Aorta (tissue), 5 donors: Measurements from ENCODE around the gene NFIA. TPM values are rescaled to one million over a fixed set of nuclear protein-coding genes. Genes with fewer than 3 reads are reported as not detected.

Source experiments
- ATAC-seq: fragments of 200-7000 bp; cut with Tn5 transposase; one replicate; pipeline ENCODE4 v1.9.1; 2022; ENCODE audit warnings: moderate library complexity; ENCODE audit not compliant: low FRiP score
- DNase-seq, 2 donors: peaks; one replicate each; pipeline ENCODE4 v3.0.0-alpha.2; 2020
- H3K27ac ChIP-seq, 2 donors: one replicate each; pipeline ENCODE4 v1.5.1; 2013; ENCODE audit warnings: low read length in 2 of 2, mild to moderate bottlenecking in 2 of 2, moderate library complexity in 2 of 2, control low read depth in 1 of 2, inconsistent platforms in 1 of 2, low read depth in 1 of 2
- H3K27me3 ChIP-seq, 2 donors: one replicate each; pipeline ENCODE4 v1.6.1; 2013; ENCODE audit warnings: control low read depth in 1 of 2, low read length in 1 of 2, mild to moderate bottlenecking in 1 of 2, moderate library complexity in 1 of 2; ENCODE audit not compliant: insufficient read depth in 2 of 2, control insufficient read depth in 1 of 2
- H3K36me3 ChIP-seq, 2 donors: one replicate each; pipeline ENCODE4 v1.6.1; 2013; ENCODE audit warnings: control low read depth in 1 of 2, low read length in 1 of 2, mild to moderate bottlenecking in 1 of 2; ENCODE audit not compliant: insufficient read depth in 2 of 2, control insufficient read depth in 1 of 2
- H3K4me1 ChIP-seq, 2 donors: one replicate each; pipeline ENCODE4 v1.6.1; 2013; ENCODE audit warnings: low read length in 2 of 2, control low read depth in 1 of 2, mild to moderate bottlenecking in 1 of 2, moderate library complexity in 1 of 2; ENCODE audit not compliant: insufficient read depth in 2 of 2, control insufficient read depth in 1 of 2
- H3K4me3 ChIP-seq, 2 donors: one replicate each; pipeline ENCODE4 v1.5.1; 2013; ENCODE audit warnings: low read length in 2 of 2, control low read depth in 1 of 2, mild to moderate bottlenecking in 1 of 2
- H3K9me3 ChIP-seq: one replicate; pipeline ENCODE4 v1.6.1; 2013; ENCODE audit warnings: mild to moderate bottlenecking, low read length; ENCODE audit not compliant: control insufficient read depth
- WGBS, 2 donors: extraction: QIAGEN DNeasy Blood & Tissue Kit; methylation state at CpG; one replicate each; pipeline ENCODE4 v1.1.7; 2013; 5-methylcytosine and 5-hydroxymethylcytosine counted together
- intact Hi-C, 2 donors: fragments of 100-400 bp; cut with DNase I; formaldehyde crosslinking; loops; one replicate each; pipeline versions ENCODE4 v1.14.2 to v1.15.0; 2022
- polyA plus RNA-seq, 2 donors: library from polyadenylated mRNA; stranded (reverse); fragments of 200-250 nt; gene quantifications; one replicate each; pipeline ENCODE4 v1.2.3, GENCODE V29; 2013
- total RNA-seq, 2 donors: library from RNA; stranded (reverse); fragmentation: NEBNext Ultra II Directional; extraction: Animal tissue kit (Norgen Biotek cat#: 25700); gene quantifications; one replicate each; pipeline ENCODE4 v1.2.1, GENCODE V29; 2021
- donor health status: healthy with polysubstance abuse.
- donor health status: Bipolar disorder and iron deficiency.
- donor health status: DM: no; HTN: no; CAD: no.
- donor health status: DM: no; HTN: no; CAD: no.
- donor health status: DM: yes; HTN: yes; CAD: no.

NFIA gene
- total and polyA plus RNA-seq, 4 donors = 15.3 to 221 (median 82.4) TPM

DNA sequence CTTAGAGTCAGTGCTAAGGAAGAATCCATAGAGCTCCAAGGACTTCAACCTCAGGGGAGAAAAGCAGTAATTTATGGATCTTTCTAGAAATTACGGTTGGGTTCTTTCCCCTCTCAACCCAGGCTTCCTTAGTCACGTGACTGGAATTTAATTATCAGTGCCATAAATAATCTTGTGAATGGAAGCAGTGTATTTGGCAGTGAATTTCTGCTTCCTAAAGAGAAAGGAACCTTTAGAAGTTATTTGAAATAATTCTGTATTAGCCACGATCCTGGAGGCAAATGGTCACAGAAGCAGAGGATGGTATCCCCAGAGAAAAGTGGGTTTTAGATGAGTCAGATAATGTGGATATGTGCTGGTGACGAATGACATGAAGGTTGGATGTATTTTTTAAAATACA lies 89.6 kb downstream of the NFIA start:
- 7 to 10% methylated on average over 4 of the region's 4 CpGs for WGBS, 2 donors
- intact Hi-C loops = loop anchor here in 1 of 2 donors (5.0 to 10.0 kb wide), 2 partner anchors 75 to 273 kb away; no protein-coding TSS in a partner anchor
- Histone ChIP-seq H3K4me3 (no peak overlapping the region), H3K4me1 (peaks cover 9 to 19% of the 10 kb centered on the region in 2 donors), H3K27ac (peak overlapping the region; percentile 44 to 61), H3K36me3 (no peaks in the 10 kb centered on the region), H3K27me3 (no peaks in the 10 kb centered on the region), H3K9me3 (no peaks in the 10 kb centered on the region)
- ATAC-seq (no peak), DNase-seq (no peak)

DNA sequence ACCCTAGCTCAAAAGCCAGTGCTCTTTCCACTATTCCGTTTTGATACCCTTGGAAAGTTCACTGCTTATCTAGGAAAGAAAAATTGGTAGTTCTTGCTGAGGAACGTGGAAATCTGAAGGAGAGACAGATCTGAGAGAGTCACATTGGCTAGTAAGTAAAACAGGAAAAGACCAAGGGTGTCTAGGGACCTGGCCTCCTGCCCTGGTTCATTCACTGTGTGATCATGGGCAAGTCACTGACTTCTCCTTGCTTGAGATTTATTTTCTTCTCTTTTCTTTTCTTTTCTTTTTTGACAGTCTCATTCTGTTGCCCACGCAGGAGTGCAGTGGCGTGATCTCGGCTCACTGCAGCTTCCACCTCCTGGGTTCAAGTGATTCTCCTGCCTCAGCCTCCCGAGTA lies 90.8 kb downstream of the NFIA start:
- intact Hi-C loops = loop anchor here in 1 of 2 donors (5.0 to 10.0 kb wide), 2 partner anchors 76 to 272 kb away; no protein-coding TSS in a partner anchor
- Histone ChIP-seq H3K27ac (peak overlapping the region; percentile 1 to 95), H3K4me3 (no peak overlapping the region), H3K36me3 (no peaks in the 10 kb centered on the region), H3K27me3 (no peaks in the 10 kb centered on the region), H3K4me1 (peaks cover 9 to 19% of the 10 kb centered on the region in 2 donors), H3K9me3 (no peaks in the 10 kb centered on the region)
- WGBS, 2 donors = 6 to 7% methylated on average over 6 of the region's 6 CpGs
- DNase-seq = peak; percentile 77 to 79
- ATAC-seq = peak; percentile 66

DNA sequence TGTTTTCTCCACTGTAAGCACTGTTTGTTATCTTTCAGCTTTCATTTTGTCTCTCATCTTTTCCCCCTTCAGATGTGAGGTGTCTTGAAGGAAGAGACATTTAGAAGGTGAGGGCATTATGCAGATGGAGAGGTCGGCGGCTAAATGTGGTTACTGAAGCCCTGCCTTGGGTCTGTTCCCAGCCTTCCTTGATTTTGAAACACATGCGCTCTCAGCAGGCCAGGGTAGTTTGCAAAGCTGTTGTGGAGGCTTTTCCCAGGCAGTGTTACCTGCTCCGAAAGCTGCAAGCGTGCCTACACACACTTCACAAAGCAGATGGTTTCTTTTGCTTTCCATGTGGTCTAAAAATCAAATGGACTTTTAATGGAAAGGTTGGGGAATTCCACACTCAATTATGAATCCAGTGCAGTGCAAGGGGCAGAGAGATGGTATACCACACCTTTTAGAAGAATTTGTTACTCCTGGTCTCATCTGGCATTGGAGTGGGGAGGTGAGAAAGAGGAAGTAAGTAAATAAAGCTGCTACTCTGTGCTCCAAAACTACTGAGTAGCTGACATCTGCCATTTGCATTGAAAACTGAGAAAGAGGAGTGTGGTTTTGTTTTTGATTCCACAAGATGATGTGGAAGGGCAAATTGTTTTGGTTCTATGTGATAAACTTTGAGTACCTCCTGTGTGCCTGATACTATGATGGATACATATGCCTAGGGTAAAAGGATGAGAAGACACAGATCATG lies 91.9 kb downstream of the NFIA start:
- no peak for ATAC-seq
- intact Hi-C loops = loop anchor here in 1 of 2 donors (5.0 to 10.0 kb wide), 2 partner anchors 77 to 271 kb away; no protein-coding TSS in a partner anchor
- WGBS, 2 donors = 15 to 30% methylated on average over 5 of the region's 5 CpGs

DNA sequence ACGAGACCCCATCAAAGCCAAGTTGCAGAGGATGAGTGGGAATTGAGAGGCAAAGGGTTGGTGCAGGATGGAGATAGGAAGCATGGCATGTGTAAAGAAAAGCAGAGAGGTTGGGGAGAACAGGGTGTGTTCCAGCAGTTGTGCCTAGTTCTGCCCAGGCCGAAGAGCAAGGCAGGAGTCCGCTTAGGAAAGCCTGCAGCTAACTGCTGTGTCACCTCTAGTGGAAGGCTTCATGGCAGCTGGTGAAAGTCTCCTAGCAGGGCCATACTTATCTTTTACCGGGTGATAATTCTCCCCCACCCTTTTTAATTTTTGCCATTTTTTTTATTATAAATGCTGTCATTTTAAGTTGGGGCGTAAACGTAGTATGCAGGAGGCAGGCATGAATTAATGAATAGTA lies 93.6 kb downstream of the NFIA start:
- 59 to 67% methylated on average over 6 of the region's 6 CpGs for WGBS, 2 donors
- H3K9me3 ChIP-seq = no peaks in the 10 kb centered on the region
- H3K36me3 ChIP-seq = no peaks in the 10 kb centered on the region
- peaks cover 3 to 22% of the 10 kb centered on the region in 2 donors for H3K4me1 ChIP-seq
- H3K27ac ChIP-seq = peak overlapping the region in 1 of 2 donors; percentile 8
- H3K4me3 ChIP-seq = no peak overlapping the region
- ATAC-seq (no peak), DNase-seq (no peak)
- H3K27me3 ChIP-seq = no peaks in the 10 kb centered on the region
- intact Hi-C loops = loop anchor here in 1 of 2 donors (10.0 kb wide), 1 partner anchor 269 kb away; no protein-coding TSS in a partner anchor

More for the DNA sequence above, 91.9 kb downstream of the NFIA start:
- no peaks in the 10 kb centered on the region for H3K36me3 ChIP-seq
- H3K4me1 ChIP-seq = peaks cover 7 to 21% of the 10 kb centered on the region in 2 donors
- no peaks in the 10 kb centered on the region for H3K27me3 ChIP-seq
- DNase-seq = no peak
- H3K9me3 ChIP-seq = no peaks in the 10 kb centered on the region
- no peak overlapping the region for H3K4me3 ChIP-seq
- peak overlapping the region; percentile 52 to 95 for H3K27ac ChIP-seq

DNA sequence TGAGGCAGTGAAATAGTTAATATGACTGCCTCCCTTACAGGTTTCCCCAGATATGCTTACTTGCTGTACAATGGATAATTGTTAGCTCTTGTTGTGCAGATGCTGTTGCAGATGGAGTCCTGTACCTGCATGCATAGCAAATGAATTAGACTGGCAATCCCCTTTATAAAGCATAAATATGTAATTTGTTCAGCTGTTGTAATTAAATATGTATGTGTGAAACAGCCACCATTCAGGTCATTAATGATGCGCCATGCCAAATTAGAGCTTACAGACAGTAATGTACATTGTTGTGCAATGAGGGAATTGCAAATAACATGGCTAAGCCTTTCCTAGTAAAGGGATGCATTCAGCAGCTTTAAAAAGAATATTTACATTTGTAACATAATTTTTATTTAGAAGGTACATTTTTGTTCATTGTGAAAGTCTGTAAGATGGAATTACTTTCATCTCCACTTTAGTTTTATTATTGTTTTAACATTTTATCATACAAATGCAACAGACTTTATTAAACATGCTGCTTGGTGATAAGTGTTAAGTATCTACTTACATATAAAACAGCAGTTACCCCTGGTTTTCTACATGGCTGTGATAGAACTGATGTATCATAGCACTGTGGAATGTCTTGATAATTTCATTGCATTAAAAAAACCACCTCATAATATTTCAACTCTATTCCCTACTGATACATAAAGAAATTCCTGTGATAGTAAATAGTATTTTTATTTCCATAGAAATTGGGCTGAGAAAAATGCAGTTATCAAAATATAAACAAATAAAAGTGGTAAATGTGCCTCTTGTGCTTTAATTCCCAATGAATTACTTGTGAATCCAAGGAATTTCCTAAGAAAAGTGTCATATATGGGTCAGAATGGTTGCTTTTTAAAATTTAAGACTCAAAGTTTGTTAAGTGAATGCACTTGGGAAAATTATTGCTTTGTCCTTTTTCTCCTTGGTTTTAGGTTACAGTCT lies 99.0 kb downstream of the NFIA start:
- Histone ChIP-seq H3K27me3 (no peaks in the 10 kb centered on the region), H3K27ac (no peak overlapping the region), H3K9me3 (no peaks in the 10 kb centered on the region), H3K36me3 (no peaks in the 10 kb centered on the region), H3K4me1 (peaks cover 2 to 16% of the 10 kb centered on the region in 2 donors), H3K4me3 (no peak overlapping the region)
- DNase-seq (no peak), ATAC-seq (no peak)
- intact Hi-C loops = loop anchor here (5.0 kb wide), 5 partner anchors 34 to 271 kb away; partner anchors contain the start of gene NFIA (in 1 of the 2)
- WGBS, 2 donors = 97 to 100% methylated on average over 1 of the region's 1 CpG

DNA sequence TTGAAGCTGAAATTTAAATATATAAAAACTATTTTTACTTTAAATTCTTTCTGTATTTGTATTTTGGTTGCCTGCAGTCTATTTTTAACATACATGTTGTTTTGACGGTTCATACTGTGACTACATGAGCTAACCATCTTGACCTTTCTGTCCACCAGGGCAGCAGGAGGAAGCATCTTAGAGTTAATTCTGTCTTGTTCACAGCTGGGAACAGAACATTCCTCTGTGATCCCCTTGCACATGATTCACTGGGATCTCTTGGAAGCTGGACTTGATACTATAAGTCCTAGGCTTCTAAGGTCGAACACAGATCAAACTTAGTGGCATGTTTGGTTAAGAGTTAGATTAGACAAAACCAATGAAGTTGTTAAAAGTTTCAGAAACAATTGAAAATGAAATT lies 99.7 kb downstream of the NFIA start:
- peak overlapping the region in 1 of 2 donors; percentile 49 for H3K27ac ChIP-seq
- H3K4me3 ChIP-seq = no peak overlapping the region
- ATAC-seq = no peak
- no peaks in the 10 kb centered on the region for H3K9me3 ChIP-seq
- H3K36me3 ChIP-seq = no peaks in the 10 kb centered on the region
- H3K27me3 ChIP-seq = no peaks in the 10 kb centered on the region
- 1 to 6% methylated on average over 2 of the region's 2 CpGs for WGBS, 2 donors
- intact Hi-C loops = loop anchor here (5.0 kb wide), 5 partner anchors 35 to 270 kb away; partner anchors contain the start of gene NFIA (in 1 of the 2)
- H3K4me1 ChIP-seq = peaks cover 4 to 16% of the 10 kb centered on the region in 2 donors
- DNase-seq = no peak

DNA sequence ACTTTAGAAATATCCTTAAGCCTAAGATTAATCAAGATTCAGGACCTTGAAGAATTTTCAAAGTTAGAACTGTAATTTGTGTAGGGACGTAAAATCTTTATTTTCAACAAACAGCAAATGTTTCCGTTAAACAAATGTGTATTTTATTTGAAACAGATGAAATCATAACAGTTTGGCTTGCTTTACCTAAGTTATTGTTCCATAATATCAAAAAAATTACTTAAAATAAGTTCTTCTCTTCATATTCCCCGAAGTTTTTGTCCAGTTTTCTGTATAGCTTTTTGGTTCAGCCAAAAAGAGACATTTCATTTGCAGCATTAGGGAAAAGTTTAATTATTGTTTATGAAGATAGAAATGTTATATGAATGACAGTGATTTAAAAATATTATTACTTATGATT lies 100.1 kb downstream of the NFIA start:
- Histone ChIP-seq H3K27me3 (no peaks in the 10 kb centered on the region), H3K4me1 (peaks cover 4 to 16% of the 10 kb centered on the region in 2 donors), H3K4me3 (no peak overlapping the region), H3K9me3 (no peaks in the 10 kb centered on the region), H3K27ac (no peak overlapping the region), H3K36me3 (no peaks in the 10 kb centered on the region)
- 27 to 35% methylated on average over 3 of the region's 3 CpGs for WGBS, 2 donors
- intact Hi-C loops = loop anchor here (5.0 kb wide), 5 partner anchors 35 to 270 kb away; partner anchors contain the start of gene NFIA (in 1 of the 2)
- DNase-seq = no peak
- no peak for ATAC-seq

DNA sequence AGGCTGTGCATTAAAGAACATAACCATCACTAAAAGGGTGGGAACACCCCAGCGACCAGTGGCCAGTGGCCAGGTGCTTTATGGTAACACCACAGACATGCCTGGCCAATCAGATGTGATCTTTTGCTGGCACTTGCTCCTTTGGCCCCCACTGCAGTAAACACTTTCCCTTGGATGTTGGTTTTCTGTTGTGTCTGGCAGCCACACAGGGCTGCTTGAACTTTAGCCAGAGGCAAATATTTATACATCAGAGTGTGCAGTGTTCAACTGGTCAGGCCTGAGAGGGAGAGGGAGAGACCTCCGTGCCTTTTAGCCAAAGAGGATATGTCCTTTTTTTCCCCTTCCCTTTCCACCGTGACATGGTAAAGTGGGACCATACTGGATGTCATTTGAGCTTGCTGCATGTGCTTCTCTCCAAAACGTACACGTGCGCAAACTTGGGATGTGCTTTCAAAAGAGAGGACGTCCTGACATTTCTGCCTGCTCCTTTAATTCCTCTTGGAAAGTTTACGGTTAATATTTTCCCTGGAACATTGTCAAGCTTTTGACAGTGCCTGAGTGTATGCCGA lies 101.2 kb downstream of the NFIA start:
- WGBS, 2 donors = 2 to 6% methylated on average over 9 of the region's 9 CpGs
- H3K4me3 ChIP-seq = peak overlapping the region; percentile 8 to 67
- intact Hi-C loops = loop anchor here (5.0 kb wide), 5 partner anchors 36 to 269 kb away; partner anchors contain the start of gene NFIA (in 1 of the 2)
- H3K4me1 ChIP-seq = peaks cover 4 to 16% of the 10 kb centered on the region in 2 donors
- H3K9me3 ChIP-seq = no peaks in the 10 kb centered on the region
- H3K27me3 ChIP-seq = no peaks in the 10 kb centered on the region
- DNase-seq (peak in 1 of 2 donors; percentile 70), ATAC-seq (peak; percentile 85)
- no peaks in the 10 kb centered on the region for H3K36me3 ChIP-seq
- H3K27ac ChIP-seq = peak overlapping the region; percentile 4 to 92
